Measurements from ENCODE around the gene MRGPRG.

Gene MRGPRG

GRCh38 chr11:3206922-3207204 is 11.8 kb downstream of the MRGPRG start:
- Mint-ChIP-seq H3K4me1 (no peaks in the 10 kb centered on the region), H3K4me3 (no peak overlapping the region), H3K9me3 (peaks cover 3% of the 10 kb centered on the region), H3K27me3 (peaks cover 4% of the 10 kb centered on the region), H3K36me3 (peaks cover 2% of the 10 kb centered on the region), H3K27ac (no peak overlapping the region)
- DNase-seq (ENCODE audit: low spot score in 2 of 2) (no peak), ATAC-seq (ENCODE audit: low read depth) (no peak)

DNA sequence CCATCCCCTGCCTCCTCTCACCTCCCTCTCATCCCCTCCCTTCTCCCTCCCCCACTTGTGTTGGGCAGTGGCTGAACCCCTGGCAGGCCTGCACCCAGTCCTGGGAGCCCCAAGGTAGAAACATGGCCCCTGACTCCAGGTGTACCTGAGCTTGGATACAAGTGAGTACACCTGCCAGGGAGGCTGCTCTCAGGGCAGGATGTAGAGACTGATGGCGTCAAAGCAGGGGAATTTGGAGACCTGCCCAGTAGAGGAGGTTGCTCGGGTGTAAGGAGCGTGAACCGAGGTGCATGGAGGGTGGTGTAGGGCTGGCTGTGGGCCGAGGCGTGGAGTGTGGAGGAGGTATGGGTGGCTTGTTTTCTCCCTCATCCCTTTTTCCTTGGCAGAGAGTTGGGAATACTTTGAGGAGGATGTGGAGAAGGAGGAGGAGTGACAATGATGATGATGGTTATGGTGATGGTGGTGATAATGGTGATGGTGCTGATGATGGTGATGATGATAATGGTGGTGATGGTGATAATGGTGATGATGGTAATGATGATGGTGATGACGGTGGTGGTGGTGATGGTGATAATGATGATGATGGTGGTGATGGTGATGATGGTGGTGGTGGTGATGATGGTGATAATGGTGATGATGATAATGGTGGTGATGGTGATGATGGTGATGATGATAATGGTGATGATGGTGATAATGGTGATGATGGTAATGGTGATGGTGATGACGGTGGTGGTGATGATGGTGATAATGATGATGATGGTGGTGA is 12.3 kb downstream of the MRGPRG start:
- H3K4me3 Mint-ChIP-seq: no peak overlapping the region
- H3K27me3 Mint-ChIP-seq: peaks cover 4% of the 10 kb centered on the region
- ATAC-seq (ENCODE audit: low read depth): no peak
- H3K9me3 Mint-ChIP-seq: no peaks in the 10 kb centered on the region
- DNase-seq (ENCODE audit: low spot score in 2 of 2): no peak
- no peaks in the 10 kb centered on the region for H3K36me3 Mint-ChIP-seq
- H3K4me1 Mint-ChIP-seq: no peaks in the 10 kb centered on the region
- no peak overlapping the region for H3K27ac Mint-ChIP-seq

DNA sequence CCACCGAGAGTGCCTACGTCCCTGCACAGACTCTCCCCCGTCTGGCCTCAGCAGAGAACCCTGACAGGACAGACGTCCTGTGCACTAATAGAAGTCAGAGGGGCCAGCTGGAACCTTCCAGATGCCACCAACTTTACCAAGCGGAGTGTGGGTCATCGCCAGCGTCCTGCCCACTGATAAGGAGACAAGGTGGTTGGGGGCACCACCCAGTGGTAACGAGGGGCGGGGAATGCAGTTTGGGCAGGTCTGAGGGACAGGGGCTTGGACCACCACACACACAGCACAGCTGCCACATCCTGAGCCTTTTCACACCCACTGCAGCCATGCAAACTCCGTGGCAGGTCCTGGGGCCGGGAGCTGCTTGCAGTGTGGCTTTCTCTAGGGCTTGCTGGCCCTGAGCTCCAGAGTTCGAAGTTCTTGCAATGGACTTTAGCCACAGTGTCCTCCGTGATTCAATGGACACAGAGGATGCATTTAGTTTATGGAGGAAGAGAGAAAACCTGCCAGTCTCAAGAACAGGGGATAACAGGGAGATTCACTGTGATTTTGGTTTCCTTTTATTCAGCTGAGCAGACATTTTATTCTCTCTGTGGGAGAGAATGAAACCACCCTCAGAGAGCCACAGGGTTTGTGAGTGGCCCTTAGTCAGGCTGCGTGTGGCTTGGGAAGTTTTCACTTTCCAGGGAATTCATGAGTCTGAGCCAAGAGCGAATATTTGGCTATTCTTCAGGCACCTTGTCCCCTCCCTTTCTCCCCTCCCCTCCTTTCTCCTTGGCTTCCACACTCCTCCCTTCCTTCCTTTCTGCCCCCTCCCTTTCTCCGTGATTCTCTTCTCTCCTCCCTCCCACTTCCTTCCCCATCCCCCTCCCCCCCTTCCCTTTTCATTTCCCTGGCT is 13.1 kb downstream of the MRGPRG start:
- Mint-ChIP-seq H3K4me3 (no peak overlapping the region), H3K9me3 (no peaks in the 10 kb centered on the region), H3K27ac (no peak overlapping the region), H3K36me3 (no peaks in the 10 kb centered on the region), H3K27me3 (peaks cover 6% of the 10 kb centered on the region), H3K4me1 (no peaks in the 10 kb centered on the region)
- no peak for DNase-seq (ENCODE audit: low spot score in 2 of 2)
- ATAC-seq (ENCODE audit: low read depth): no peak

GRCh38 chr11:3204141-3205015 is 14.2 kb downstream of the MRGPRG start:
- Mint-ChIP-seq H3K27me3 (peaks cover 6% of the 10 kb centered on the region), H3K4me3 (no peak overlapping the region), H3K27ac (no peak overlapping the region), H3K9me3 (no peaks in the 10 kb centered on the region), H3K36me3 (no peaks in the 10 kb centered on the region), H3K4me1 (no peaks in the 10 kb centered on the region)
- ATAC-seq (ENCODE audit: low read depth) (no peak), DNase-seq (ENCODE audit: low spot score in 2 of 2) (no peak)

- Mint-ChIP-seq H3K9me3 (no peaks in the 10 kb centered on the region), H3K27me3 (peaks cover 7% of the 10 kb centered on the region), H3K36me3 (no peaks in the 10 kb centered on the region), H3K27ac (no peak overlapping the region), H3K4me1 (no peaks in the 10 kb centered on the region), H3K4me3 (no peak overlapping the region)
- no peak for DNase-seq (ENCODE audit: low spot score in 2 of 2)
- ATAC-seq (ENCODE audit: low read depth): no peak
These were observed 15.2 kb downstream of the MRGPRG start for GRCh38 chr11:3203221-3204043.

- no peaks in the 10 kb centered on the region for H3K9me3 Mint-ChIP-seq
- DNase-seq (ENCODE audit: low spot score in 2 of 2): no peak
- H3K4me1 Mint-ChIP-seq: no peaks in the 10 kb centered on the region
- H3K27ac Mint-ChIP-seq: no peak overlapping the region
- peaks cover 7% of the 10 kb centered on the region for H3K27me3 Mint-ChIP-seq
- no peaks in the 10 kb centered on the region for H3K36me3 Mint-ChIP-seq
- no peak for ATAC-seq (ENCODE audit: low read depth)
- H3K4me3 Mint-ChIP-seq: no peak overlapping the region
These were observed 15.9 kb downstream of the MRGPRG start for GRCh38 chr11:3202759-3203158.

- DNase-seq (ENCODE audit: low spot score in 2 of 2) (no peak), ATAC-seq (ENCODE audit: low read depth) (no peak)
- H3K4me1 Mint-ChIP-seq: no peaks in the 10 kb centered on the region
- no peak overlapping the region for H3K4me3 Mint-ChIP-seq
- H3K27me3 Mint-ChIP-seq: peaks cover 7% of the 10 kb centered on the region
- H3K36me3 Mint-ChIP-seq: no peaks in the 10 kb centered on the region
- H3K27ac Mint-ChIP-seq: no peak overlapping the region
- no peaks in the 10 kb centered on the region for H3K9me3 Mint-ChIP-seq
These were observed 16.3 kb downstream of the MRGPRG start for GRCh38 chr11:3202305-3202704.

DNA sequence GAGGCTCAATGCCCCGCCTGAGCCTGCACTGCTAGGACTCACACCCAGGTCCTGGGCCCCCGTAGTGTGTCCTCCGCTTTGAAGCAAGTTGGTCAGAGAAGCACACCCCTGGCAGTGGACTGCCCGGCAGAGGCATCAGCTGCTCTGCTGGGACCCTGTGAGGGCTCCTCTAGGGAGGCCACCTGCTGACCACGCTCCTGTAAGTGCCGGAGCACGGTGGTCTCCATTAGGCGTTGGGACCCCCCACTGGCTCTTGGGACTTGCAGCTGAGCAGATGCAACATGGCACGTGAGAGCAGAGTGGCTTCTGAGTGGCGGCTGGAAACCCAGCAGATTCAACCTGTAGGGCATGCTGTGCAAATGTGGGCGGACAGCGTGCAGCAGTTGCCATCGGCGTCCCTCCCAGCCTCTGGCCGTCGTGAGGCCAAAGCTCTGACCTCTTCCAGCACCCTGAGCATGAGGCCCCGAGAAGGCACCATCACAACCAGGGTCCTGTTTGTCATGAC is 16.9 kb downstream of the MRGPRG start:
- no peaks in the 10 kb centered on the region for H3K9me3 Mint-ChIP-seq
- H3K4me1 Mint-ChIP-seq: no peaks in the 10 kb centered on the region
- H3K27ac Mint-ChIP-seq: no peak overlapping the region
- H3K4me3 Mint-ChIP-seq: no peak overlapping the region
- DNase-seq (ENCODE audit: low spot score in 2 of 2) (no peak), ATAC-seq (ENCODE audit: low read depth) (no peak)
- no peaks in the 10 kb centered on the region for H3K36me3 Mint-ChIP-seq
- peaks cover 9% of the 10 kb centered on the region for H3K27me3 Mint-ChIP-seq

- no peaks in the 10 kb centered on the region for H3K36me3 Mint-ChIP-seq
- DNase-seq (ENCODE audit: low spot score in 2 of 2): no peak
- peaks cover 9% of the 10 kb centered on the region for H3K27me3 Mint-ChIP-seq
- no peaks in the 10 kb centered on the region for H3K4me1 Mint-ChIP-seq
- H3K4me3 Mint-ChIP-seq: no peak overlapping the region
- no peak for ATAC-seq (ENCODE audit: low read depth)
- no peak overlapping the region for H3K27ac Mint-ChIP-seq
- H3K9me3 Mint-ChIP-seq: no peaks in the 10 kb centered on the region
These were observed 17.5 kb downstream of the MRGPRG start for GRCh38 chr11:3201112-3201581.

DNA sequence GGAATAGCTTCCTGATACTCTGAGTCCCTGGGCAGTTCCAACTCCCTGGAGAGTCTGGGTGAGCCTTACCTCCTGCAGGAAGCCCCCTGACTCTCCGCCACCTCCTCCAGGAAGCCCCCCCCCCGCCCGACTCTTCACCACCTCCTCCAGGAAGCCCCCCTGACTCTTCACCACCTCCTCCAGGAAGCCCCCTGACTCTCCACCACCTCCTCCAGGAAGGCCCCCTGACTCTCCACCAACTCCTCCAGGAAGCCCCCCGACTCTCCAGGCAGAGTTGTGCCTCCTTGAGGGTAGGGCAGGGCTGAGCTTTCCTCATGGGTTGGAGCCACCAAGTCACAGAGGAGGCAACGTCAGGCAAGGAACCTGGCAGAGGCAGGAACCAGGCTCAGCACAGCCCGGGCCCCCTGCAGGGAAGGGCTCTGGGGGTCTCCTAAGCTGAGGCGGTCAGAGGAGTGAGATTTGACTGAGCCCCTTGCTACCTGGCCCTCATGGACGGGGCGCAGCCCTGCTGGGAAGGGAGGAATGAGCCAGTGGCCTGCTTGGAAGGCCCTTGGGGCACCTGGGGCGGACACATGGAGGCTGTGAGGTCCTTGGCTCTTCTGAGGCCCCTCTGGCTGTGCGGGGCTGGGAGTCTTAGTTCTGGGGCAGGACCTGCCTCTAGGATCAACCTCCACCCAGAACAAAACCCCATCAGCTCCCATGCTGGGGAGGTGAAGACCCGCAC is 18.1 kb downstream of the MRGPRG start:
- no peak for DNase-seq (ENCODE audit: low spot score in 2 of 2)
- H3K27ac Mint-ChIP-seq: no peak overlapping the region

DNA sequence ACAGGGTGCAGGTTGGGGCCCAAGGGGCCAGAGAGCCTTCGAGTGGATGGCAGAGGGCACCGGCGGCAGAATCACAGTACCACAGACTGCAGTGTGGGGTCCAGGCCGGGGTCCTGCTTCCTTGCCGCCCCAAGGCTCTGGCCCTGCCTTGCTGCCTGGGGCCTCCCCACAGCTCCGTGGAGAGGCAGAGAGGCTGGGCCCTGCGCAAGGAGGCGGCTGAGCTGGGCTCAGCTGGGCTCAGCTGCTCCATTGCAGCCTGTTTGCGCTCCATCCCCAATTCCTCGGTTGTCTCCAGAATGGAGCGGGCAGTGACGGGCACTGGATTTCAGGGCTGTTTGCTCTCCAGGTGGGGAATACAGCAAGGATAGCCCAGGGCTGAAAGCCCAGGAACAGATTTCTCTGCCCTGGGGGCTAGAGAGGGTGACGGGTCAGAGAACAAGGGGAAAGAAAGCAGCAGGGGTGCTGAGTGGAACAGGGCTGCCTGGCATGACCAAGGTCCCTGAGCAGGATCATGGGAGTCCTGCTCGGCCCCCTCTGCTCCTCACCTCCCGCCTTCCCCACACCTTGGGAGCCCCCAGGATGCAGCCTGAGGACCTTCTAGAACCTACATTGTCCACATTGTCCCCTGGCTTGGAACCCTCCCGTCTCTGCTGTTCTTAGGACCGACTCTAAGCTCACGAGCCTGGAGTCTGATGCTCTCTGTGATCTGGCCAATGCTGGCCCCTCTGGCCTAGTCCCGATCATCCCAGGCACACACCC is 18.9 kb downstream of the MRGPRG start:
- peaks cover 10% of the 10 kb centered on the region for H3K27me3 Mint-ChIP-seq

More for the DNA sequence above, 18.1 kb downstream of the MRGPRG start:
- Mint-ChIP-seq H3K4me3 (no peak overlapping the region), H3K9me3 (no peaks in the 10 kb centered on the region), H3K4me1 (no peaks in the 10 kb centered on the region), H3K36me3 (no peaks in the 10 kb centered on the region), H3K27me3 (peaks cover 11% of the 10 kb centered on the region)
- no peak for ATAC-seq (ENCODE audit: low read depth)

GRCh38 chr11:3198815-3199214 is 19.8 kb downstream of the MRGPRG start:
- H3K36me3 Mint-ChIP-seq: no peaks in the 10 kb centered on the region
- no peak for DNase-seq (ENCODE audit: low spot score in 2 of 2)
- no peak overlapping the region for H3K27ac Mint-ChIP-seq
- H3K4me3 Mint-ChIP-seq: no peak overlapping the region
- ATAC-seq (ENCODE audit: low read depth): no peak
- peaks cover 10% of the 10 kb centered on the region for H3K27me3 Mint-ChIP-seq
- no peaks in the 10 kb centered on the region for H3K4me1 Mint-ChIP-seq
- H3K9me3 Mint-ChIP-seq: no peaks in the 10 kb centered on the region

More for the DNA sequence above, 18.9 kb downstream of the MRGPRG start:
- Mint-ChIP-seq H3K36me3 (no peaks in the 10 kb centered on the region), H3K4me3 (no peak overlapping the region), H3K4me1 (no peaks in the 10 kb centered on the region), H3K9me3 (no peaks in the 10 kb centered on the region), H3K27ac (no peak overlapping the region)
- DNase-seq (ENCODE audit: low spot score in 2 of 2) (no peak), ATAC-seq (ENCODE audit: low read depth) (no peak)
